C1 segment of cervical spinal cord (tissue), 14 donors: ENCODE results near the gene GDF9.

Source experiments
- DNase-seq, 14 donors: peaks; one replicate each; lab custom pipeline; 2025; lab: John Stamatoyannopoulos, UW

The GDF9 gene

GRCh38 chr5:132821350-132821749 lies 44.9 kb downstream of the GDF9 start:
- DNase-seq: peak in 2 of 14 donors; percentile 36 to 67

- peak in 12 of 14 donors; percentile 64 to 93 (median 86) for DNase-seq
Observed at GRCh38 chr5:132820162-132820754, 46.0 kb downstream of the GDF9 start.

- DNase-seq: peak in 3 of 14 donors; percentile 45 to 58 (median 56)
Observed at GRCh38 chr5:132819468-132819867, 46.8 kb downstream of the GDF9 start.

- DNase-seq: no peak
Observed at GRCh38 chr5:132817011-132817410, 49.3 kb downstream of the GDF9 start.

- no peak for DNase-seq
Observed at GRCh38 chr5:132816554-132816953, 49.7 kb downstream of the GDF9 start.

- DNase-seq: no peak
Observed at GRCh38 chr5:132816083-132816482, 50.2 kb downstream of the GDF9 start.

GRCh38 chr5:132815454-132815853 lies 50.8 kb downstream of the GDF9 start:
- no peak for DNase-seq

GRCh38 chr5:132814503-132815294 lies 51.6 kb downstream of the GDF9 start:
- DNase-seq: peak in 2 of 14 donors; percentile 61 to 68

- DNase-seq: peak in 7 of 14 donors; percentile 20 to 95 (median 66)
Observed at GRCh38 chr5:132813599-132814502, 52.4 kb downstream of the GDF9 start.

GRCh38 chr5:132812781-132813598 lies 53.3 kb downstream of the GDF9 start, which contains the start of gene SOWAHA:
Gene SOWAHA, plus strand, starts transcription at chr5:132813302. Its CDS starts 320 bp downstream, at chr5:132813622.
- peak in 10 of 14 donors; percentile 28 to 79 (median 36) for DNase-seq

- peak in 2 of 14 donors; percentile 23 to 70 for DNase-seq
Observed at GRCh38 chr5:132812123-132812765, 54.0 kb downstream of the GDF9 start.
